IPS-18c (cell line): ENCODE data around the gene FOXI3.

Source experiments
- H3K4me3 ChIP-seq: 2 replicates; pipeline ENCODE4 v1.7.0; 2013; ENCODE audit warnings: low read depth, mild to moderate bottlenecking, low read length, moderate library complexity; ENCODE audit not compliant: insufficient read depth
- H3K9me3 ChIP-seq: one replicate; pipeline ENCODE4 v1.6.1; 2013; ENCODE audit warnings: mild to moderate bottlenecking, low read length, moderate library complexity; ENCODE audit not compliant: control insufficient read depth, insufficient read depth

The FOXI3 gene

DNA sequence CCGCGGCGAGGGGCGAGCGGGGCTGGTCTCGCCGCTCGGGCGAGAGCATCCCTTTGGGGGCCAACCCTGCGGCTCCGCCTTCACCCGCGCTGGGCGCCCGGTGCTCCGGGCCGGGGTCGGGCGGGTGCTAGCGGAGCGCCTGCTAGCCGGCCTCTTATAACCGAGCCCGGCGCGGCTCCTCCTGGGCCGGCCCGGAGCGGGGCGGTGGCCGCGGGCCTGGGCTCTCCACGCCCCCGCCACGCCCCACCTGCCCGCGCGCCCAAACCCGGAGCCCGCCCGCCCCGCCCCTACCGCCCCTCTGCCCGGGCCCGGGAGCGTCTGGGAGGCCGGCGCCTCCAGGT, at the start of gene FOXI3:
FOXI3 (minus strand) TSS at position 129 of the 341 bp plus-strand sequence. CDS start 158 bp downstream, outside the sequence.
- peak within 1 kb of the TSS; percentile 71 for H3K4me3 ChIP-seq

DNA sequence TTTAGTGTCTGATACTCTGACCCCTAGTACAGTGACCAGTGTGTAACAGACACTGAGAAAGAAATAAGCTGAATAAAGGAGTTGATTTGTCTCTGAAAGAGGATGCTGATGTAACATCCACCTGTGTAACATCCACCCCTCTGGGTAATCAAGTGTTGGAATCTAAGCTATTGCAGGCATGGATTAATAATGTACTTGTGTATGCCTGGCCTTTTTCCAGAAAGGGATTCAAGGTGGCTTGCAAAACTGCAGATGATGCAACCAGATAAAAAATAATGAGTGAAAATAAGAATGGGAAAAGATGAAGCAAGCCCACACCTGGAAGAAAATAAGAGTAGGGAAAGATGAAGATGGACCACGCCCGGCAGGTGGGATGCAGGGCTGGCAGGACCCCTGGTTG, 48.2 kb upstream of the FOXI3 start:
- H3K4me3 ChIP-seq = no peak overlapping the region

More for the DNA sequence above, at the start of gene FOXI3:
- peaks cover 2% of the 10 kb centered on the region for H3K9me3 ChIP-seq

GRCh38 chr2:88499204-88499603, 46.7 kb upstream of the FOXI3 start:
- no peaks in the 10 kb centered on the region for H3K9me3 ChIP-seq
- H3K4me3 ChIP-seq = no peak overlapping the region

More for the DNA sequence above, 48.2 kb upstream of the FOXI3 start:
- H3K9me3 ChIP-seq = peaks cover 2% of the 10 kb centered on the region

DNA sequence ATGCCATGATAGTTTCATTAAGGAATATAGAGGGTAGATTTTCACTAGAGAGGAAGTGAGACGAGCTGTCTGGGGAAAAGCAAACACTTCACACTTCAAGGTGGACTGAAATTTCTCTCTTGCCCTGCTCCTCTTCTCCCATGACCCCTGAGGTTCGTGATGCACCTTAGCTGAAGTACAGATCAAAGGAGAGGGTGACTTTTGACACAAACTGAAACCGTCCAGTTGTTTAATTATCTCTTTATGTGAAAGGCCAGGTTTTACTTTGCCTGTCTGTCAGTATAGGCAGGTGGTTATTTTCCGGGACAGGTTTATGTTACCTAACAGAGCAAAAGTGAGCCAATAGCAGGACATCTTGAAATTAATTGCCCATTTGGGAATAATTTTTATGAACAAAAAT, 41.0 kb upstream of the FOXI3 start:
- Histone ChIP-seq H3K9me3 (no peaks in the 10 kb centered on the region), H3K4me3 (no peak overlapping the region)

- Histone ChIP-seq H3K4me3 (no peak overlapping the region), H3K9me3 (no peaks in the 10 kb centered on the region)
Observed at GRCh38 chr2:88492002-88492401, 39.5 kb upstream of the FOXI3 start.

- Histone ChIP-seq H3K9me3 (no peaks in the 10 kb centered on the region), H3K4me3 (no peak overlapping the region)
Observed at GRCh38 chr2:88489181-88489580, 36.7 kb upstream of the FOXI3 start.

DNA sequence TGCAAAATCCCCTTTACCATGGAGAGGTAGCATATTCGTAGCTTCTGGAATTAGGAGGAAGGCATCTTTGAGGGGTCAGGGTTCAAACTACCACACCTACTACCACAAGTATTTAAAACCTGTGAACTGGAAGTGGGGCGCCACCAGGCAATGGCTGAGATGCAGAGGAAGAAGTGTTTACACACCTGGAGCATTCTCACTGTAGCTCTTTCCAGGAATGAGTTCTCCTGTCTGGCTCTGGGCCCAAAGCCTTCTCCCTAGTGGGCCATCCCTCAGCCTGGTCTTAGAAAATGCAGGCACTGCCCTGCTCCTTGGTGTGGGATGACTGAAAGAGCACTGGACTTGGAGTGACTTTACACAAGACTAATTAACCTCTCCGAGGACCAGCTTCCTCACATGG, 30.7 kb upstream of the FOXI3 start:
- Histone ChIP-seq H3K9me3 (no peaks in the 10 kb centered on the region), H3K4me3 (no peak overlapping the region)

DNA sequence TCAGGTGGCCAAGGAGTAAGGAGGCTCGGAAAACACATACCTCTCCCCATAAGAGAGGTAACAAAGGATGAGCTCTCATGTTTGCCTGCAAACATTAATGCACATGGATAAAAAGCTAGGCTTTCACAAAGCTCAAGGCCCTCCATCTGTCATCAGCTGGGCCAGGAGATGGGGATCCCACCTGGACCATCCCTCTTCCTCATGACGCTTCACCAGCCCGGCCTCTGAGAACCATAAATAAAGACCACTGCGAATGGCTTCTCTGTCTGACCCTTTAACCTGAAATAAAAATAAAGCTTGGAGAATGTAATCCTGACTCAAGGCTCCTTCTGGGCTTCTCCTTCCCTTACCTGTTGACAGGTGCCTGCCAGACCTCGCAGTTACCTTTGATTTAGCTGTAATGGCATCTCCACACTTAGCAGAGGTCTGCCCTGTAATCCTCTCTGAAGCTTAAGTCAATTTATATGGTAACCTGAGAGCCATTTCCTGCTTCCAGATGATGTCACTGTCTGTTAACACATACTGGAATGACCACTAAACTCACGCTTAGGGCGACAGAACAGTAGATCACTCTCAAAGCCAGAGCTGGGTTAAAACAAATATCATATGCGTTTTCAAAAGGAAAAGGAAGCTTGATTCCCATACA, 29.3 kb upstream of the FOXI3 start:
- H3K4me3 ChIP-seq = no peak overlapping the region

DNA sequence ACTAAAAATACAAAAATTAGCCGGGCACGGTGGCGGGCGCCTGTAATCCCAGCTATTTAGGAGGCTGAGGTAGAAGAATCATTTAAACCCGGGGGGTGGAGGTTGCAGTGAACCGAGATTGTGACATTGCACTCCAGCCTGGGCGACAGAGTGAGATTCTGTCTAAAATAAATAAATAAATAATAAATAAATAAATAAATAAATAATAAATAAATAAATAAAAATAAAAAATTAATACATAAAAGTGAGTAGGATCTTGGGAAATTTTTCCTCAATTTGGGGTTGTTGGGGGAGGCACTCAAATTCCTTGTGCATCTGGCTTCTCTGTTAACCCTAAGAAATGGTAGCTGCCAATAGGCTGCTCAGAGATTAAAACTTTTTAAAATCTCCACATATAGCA, 20.3 kb upstream of the FOXI3 start:
- Histone ChIP-seq H3K9me3 (peaks cover 2% of the 10 kb centered on the region), H3K4me3 (no peak overlapping the region)

More for the DNA sequence above, 29.3 kb upstream of the FOXI3 start:
- H3K9me3 ChIP-seq = no peaks in the 10 kb centered on the region

DNA sequence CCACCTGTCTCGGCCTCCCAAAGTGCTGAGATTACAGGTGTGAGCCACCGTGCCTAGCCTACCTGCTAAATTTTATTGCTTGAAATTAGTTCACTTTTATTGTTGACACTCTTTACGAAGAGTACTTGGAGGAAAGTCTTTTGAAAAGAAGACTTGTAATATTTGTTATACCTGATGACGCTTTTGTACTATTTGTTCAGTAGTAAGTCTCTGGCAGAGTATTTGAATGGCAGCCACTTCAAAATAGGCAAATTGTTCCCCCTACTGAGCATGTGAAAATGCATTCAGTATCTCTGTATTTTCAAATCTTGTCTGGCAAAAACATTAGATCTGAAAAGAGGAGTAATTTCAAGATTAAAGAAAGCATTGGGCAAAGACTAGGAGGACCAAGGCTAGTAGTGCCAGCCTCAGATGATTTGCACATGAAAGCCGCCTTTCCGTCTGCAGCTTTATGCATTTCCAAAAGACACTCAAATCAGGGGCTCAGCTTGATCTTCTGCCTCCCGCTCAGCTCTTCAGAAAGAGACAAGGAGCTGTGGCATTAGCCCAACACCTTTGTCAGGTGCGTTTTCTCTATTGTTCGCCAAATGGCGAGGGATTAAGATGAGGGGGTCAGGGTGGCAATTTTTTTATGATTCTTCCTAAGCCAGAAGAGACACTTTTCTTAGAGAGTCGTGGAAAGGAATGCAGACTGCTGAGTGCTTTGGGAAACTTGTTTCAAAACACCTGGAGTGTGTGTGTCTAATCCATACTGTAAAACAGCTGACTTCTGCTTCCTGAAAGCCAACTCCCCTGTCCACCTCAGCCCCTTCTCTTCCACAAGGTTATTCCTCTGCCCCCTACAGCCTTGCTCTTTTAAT, 18.8 kb upstream of the FOXI3 start:
- peaks cover 2% of the 10 kb centered on the region for H3K9me3 ChIP-seq
- H3K4me3 ChIP-seq = no peak overlapping the region

GRCh38 chr2:88469202-88470114, 17.0 kb upstream of the FOXI3 start:
- no peak overlapping the region for H3K4me3 ChIP-seq
- H3K9me3 ChIP-seq = peaks cover 2% of the 10 kb centered on the region

GRCh38 chr2:88464153-88464552, 11.7 kb upstream of the FOXI3 start:
- Histone ChIP-seq H3K9me3 (peaks cover 2% of the 10 kb centered on the region), H3K4me3 (no peak overlapping the region)

GRCh38 chr2:88458633-88459032, 6.1 kb upstream of the FOXI3 start:
- Histone ChIP-seq H3K9me3 (no peaks in the 10 kb centered on the region), H3K4me3 (no peak overlapping the region)

GRCh38 chr2:88452980-88453582, 588 bp upstream of the FOXI3 start:
- H3K4me3 ChIP-seq = peak overlapping the region; percentile 71
- H3K9me3 ChIP-seq = peaks cover 2% of the 10 kb centered on the region

GRCh38 chr2:88451811-88452564, 505 bp downstream of the FOXI3 start:
- Histone ChIP-seq H3K9me3 (peaks cover 2% of the 10 kb centered on the region), H3K4me3 (peak overlapping the region; percentile 60)

GRCh38 chr2:88450925-88451810, 1.3 kb downstream of the FOXI3 start:
- H3K4me3 ChIP-seq = peak overlapping the region; percentile 60

More at GRCh38 chr2:88450925-88451810, 1.3 kb downstream of the FOXI3 start:
- H3K9me3 ChIP-seq = peaks cover 2% of the 10 kb centered on the region
